Endothelial cell of umbilical vein (primary cell): ENCODE results near the gene DNAJC12. TPM values are rescaled to one million over a fixed set of nuclear protein-coding genes. Genes with fewer than 3 reads are reported as not detected.

ENCODE experiments used
- BruUV-seq: library from RNA; stranded (reverse); fragments of 400-500 nt; replicated peaks from 2 replicates; lab custom pipeline; 2021; lab: Mats Ljungman, UMichigan
- CTCF ChIA-PET: fragments of 300-600, 350-600 bp; sonication (Branson Sonifier 250); formaldehyde crosslinking; loops from one replicate; lab custom pipeline; 2021; ENCODE audit warnings: antibody characterized with exemption, inconsistent platforms; lab: Charles Lee
- POLR2A ChIA-PET: fragments of 300-600, 350-600 bp; sonication (Branson Sonifier 250); formaldehyde crosslinking; loops from one replicate; lab custom pipeline; 2021; ENCODE audit warnings: antibody characterized with exemption, inconsistent platforms; lab: Charles Lee
- DNase-seq: peaks from one replicate; pipeline ENCODE4 v3.0.0-alpha.2; 2011; ENCODE audit warnings: low read depth, low spot score
- FAIRE-seq: peaks from 2 replicates; lab custom pipeline; 2011; peaks lifted over from hg19 to GRCh38; lab: Jason Lieb, UNC
- H2AFZ ChIP-seq: 2 replicates; pipeline ENCODE4 v1.6.0; 2012; ENCODE audit warnings: low read depth, low read length, control low read depth, inconsistent platforms
- H3K27ac ChIP-seq: 2 replicates; pipeline ENCODE4 v1.5.1; 2011; ENCODE audit warnings: low read depth, mild to moderate bottlenecking, control low read depth, low read length, moderate library complexity; ENCODE audit not compliant: insufficient read depth
- H3K27me3 ChIP-seq, 2 experiments: 2 replicates each; pipeline versions ENCODE4 v1.6.0 to v1.6.1; 2011; ENCODE audit warnings: low read length in 2 of 2, mixed read lengths in 1 of 2; ENCODE audit not compliant: control insufficient read depth in 2 of 2, insufficient read depth in 2 of 2
- H3K36me3 ChIP-seq, 2 experiments: 2 replicates in 1 of 2; 3 replicates in 1 of 2; pipeline ENCODE4 v1.5.1; 2011; ENCODE audit warnings: low read length in 2 of 2, mild to moderate bottlenecking in 1 of 2, moderate library complexity in 1 of 2; ENCODE audit not compliant: control insufficient read depth in 2 of 2, insufficient read depth in 2 of 2; ENCODE audit errors: extremely low read depth in 1 of 2
- H3K4me1 ChIP-seq: 3 replicates; pipeline ENCODE4 v1.5.1; 2011; ENCODE audit warnings: mild to moderate bottlenecking, low read length; ENCODE audit not compliant: control insufficient read depth, insufficient read depth; ENCODE audit errors: extremely low read depth
- H3K4me2 ChIP-seq: 2 replicates; pipeline ENCODE4 v1.6.1; 2011; ENCODE audit warnings: low read length, control low read depth, mixed read lengths; ENCODE audit not compliant: insufficient read depth
- H3K4me3 ChIP-seq, 3 experiments: fragments of 200-600 bp in 1 of 3; sonication (generic), shearing (Covaris generic) in 1 of 3; replicated peaks in 1 of 3; 2 replicates each; pipeline ENCODE4 v1.5.1; 2011 to 2016; ENCODE audit warnings: control low read depth in 3 of 3, low read length in 3 of 3, mild to moderate bottlenecking in 2 of 3, inconsistent platforms in 1 of 3, low read depth in 1 of 3, moderate library complexity in 1 of 3; ENCODE audit not compliant: insufficient read depth in 1 of 3
- H3K79me2 ChIP-seq: 2 replicates; pipeline ENCODE4 v1.6.0; 2012; ENCODE audit warnings: low read length, inconsistent platforms; ENCODE audit not compliant: control insufficient read depth, insufficient read depth
- H3K9ac ChIP-seq: replicated peaks from 2 replicates; pipeline ENCODE3; 2011; ENCODE audit warnings: low read length, control low read depth; ENCODE audit not compliant: insufficient read depth; ENCODE audit errors: extremely low read depth
- H3K9me1 ChIP-seq: replicated peaks from 3 replicates; pipeline ENCODE4 v1.6.0; 2011; ENCODE audit warnings: mild to moderate bottlenecking, low read length; ENCODE audit not compliant: control insufficient read depth, insufficient read depth; ENCODE audit errors: extremely low read depth
- H3K9me3 ChIP-seq: replicated peaks from 2 replicates; pipeline ENCODE4 v1.5.1; 2012; ENCODE audit warnings: low read length, inconsistent platforms; ENCODE audit not compliant: control insufficient read depth, insufficient read depth
- H4K20me1 ChIP-seq: replicated peaks from 2 replicates; pipeline ENCODE3; 2011; ENCODE audit warnings: mild to moderate bottlenecking, low read length; ENCODE audit not compliant: control insufficient read depth, insufficient read depth; ENCODE audit errors: extremely low read depth
- CTCF ChIP-seq, 2 donors: IDR thresholded peaks; 1 replicate in 1 of 2; 2 replicates in 1 of 2; pipeline ENCODE4 v1.5.1; 2011; ENCODE audit warnings: low read length in 2 of 2, mild to moderate bottlenecking in 2 of 2, moderate library complexity in 2 of 2, control low read depth in 1 of 2, inconsistent platforms in 1 of 2, low read depth in 1 of 2; ENCODE audit not compliant: insufficient read depth in 1 of 2; ENCODE audit errors: extremely low read depth in 1 of 2
- EZH2 ChIP-seq: IDR thresholded peaks from 2 replicates; pipeline ENCODE4 v1.6.1; 2012; ENCODE audit warnings: borderline replicate concordance, low read depth, mild to moderate bottlenecking, moderate library complexity, low read length, inconsistent platforms; ENCODE audit not compliant: severe bottlenecking
- FOS ChIP-seq: IDR thresholded peaks from 2 replicates; pipeline ENCODE4 v1.6.1; 2011; ENCODE audit warnings: mild to moderate bottlenecking, low read length, moderate library complexity, borderline replicate concordance; ENCODE audit not compliant: insufficient read depth
- GATA2 ChIP-seq: IDR thresholded peaks from 2 replicates; pipeline ENCODE4 v1.7.0; 2011; ENCODE audit warnings: low read depth, mild to moderate bottlenecking, moderate library complexity, mixed read lengths, low read length; ENCODE audit not compliant: insufficient read length, insufficient read depth
- JUN ChIP-seq: IDR thresholded peaks from 2 replicates; pipeline ENCODE4 v1.6.1; 2011; ENCODE audit warnings: borderline replicate concordance, low read depth; ENCODE audit not compliant: insufficient read length, insufficient read depth
- MAX ChIP-seq: IDR thresholded peaks from 2 replicates; pipeline ENCODE4 v1.6.1; 2011; ENCODE audit not compliant: insufficient read depth, insufficient read length
- MYC ChIP-seq: IDR thresholded peaks from one replicate; pipeline ENCODE4 v1.6.1; 2011; ENCODE audit warnings: mild to moderate bottlenecking, low read depth, low read length
- POLR2A ChIP-seq: IDR thresholded peaks from 2 replicates; pipeline ENCODE4 v1.6.1; 2012; ENCODE audit warnings: low read depth, mild to moderate bottlenecking, control low read depth, low read length
- POLR2AphosphoS5 ChIP-seq: IDR thresholded peaks from 2 replicates; pipeline ENCODE4 v1.6.1; 2012; ENCODE audit warnings: low read depth, mild to moderate bottlenecking, control low read depth, low read length, moderate library complexity; ENCODE audit not compliant: insufficient read depth
- dilution Hi-C: fragments of 300-500 bp; cut with MboI; formaldehyde crosslinking; loops from one replicate; pipeline ENCODE4 v1.15.0; 2019; ENCODE audit warnings: low sequenced_read_pairs; ENCODE audit not compliant: extremely low pct_ligation_motif_present
- intact Hi-C: fragments of 100-400 bp; cut with micrococcal nuclease; formaldehyde crosslinking; loops from one replicate; pipeline ENCODE4 v1.10.0; 2022
- polyA plus RNA-seq, 4 experiments: library from polyadenylated mRNA; depleted of rRNA in 3 of 4; stranded (reverse) in 3 of 4; unstranded in 1 of 4; fragments of >200 nt; gene quantifications; 2 replicates each; pipeline versions ENCODE4 v1.2.1 to v1.2.3, GENCODE V29; 2011 to 2012; ENCODE audit warnings: missing spikeins in 1 of 4
- total RNA-seq: library from RNA; stranded (reverse); gene quantifications from 2 replicates; pipeline ENCODE4 v1.2.3, GENCODE V29; 2021

DNAJC12 gene
- total and polyA plus RNA-seq, 2 donors (not counting 3 experiments of a cell fraction or from before 2014, with no cell fraction given) = 0.54 to 1.0 TPM

DNA sequence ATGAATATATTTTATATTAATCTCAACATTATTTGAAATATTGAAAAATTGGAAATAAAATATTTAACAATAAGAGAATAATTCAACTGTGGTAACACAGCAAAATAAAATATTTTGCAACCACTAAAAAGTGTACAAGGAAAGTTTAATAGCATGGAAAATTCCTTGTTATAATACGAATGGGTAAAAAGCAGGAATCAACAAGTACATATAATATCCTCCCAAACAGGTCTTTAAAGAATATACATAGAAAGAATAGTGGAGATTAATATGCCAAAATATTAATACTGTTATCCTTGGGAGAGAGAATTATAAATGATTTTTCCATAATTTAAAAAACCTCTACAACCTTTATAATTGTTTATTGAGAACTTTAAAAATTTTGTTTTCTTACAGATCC lies 1.0 kb downstream of the DNAJC12 start:
- intact Hi-C loops = no loop called here
- H3K27ac ChIP-seq = no peak overlapping the region
- BruUV-seq = no TSS peak
- no peak for TF ChIP-seq MYC
- TF ChIP-seq POLR2AphosphoS5 = no peak
- TF ChIP-seq CTCF (IDR thresholded peaks at IDR 0.05; ENCODE audit: extremely low read depth in 1 of 2, insufficient read depth in 1 of 2, low read depth in 1 of 2, low read length in 2 of 2) = no peak
- TF ChIP-seq EZH2 = no peak
- no peak for TF ChIP-seq JUN
- no peak for TF ChIP-seq GATA2
- TF ChIP-seq POLR2A = no peak
- no peak for TF ChIP-seq MAX
- TF ChIP-seq FOS = no peak
- no peaks in the 10 kb centered on the region for H3K36me3 ChIP-seq
- no peaks in the 10 kb centered on the region for H3K9me3 ChIP-seq
- H3K4me2 ChIP-seq = no peak overlapping the region
- no peaks in the 10 kb centered on the region for H3K79me2 ChIP-seq
- FAIRE-seq (no peak), DNase-seq (no peak)
- no peak overlapping the region for H3K9ac ChIP-seq
- H3K4me1 ChIP-seq = no peaks in the 10 kb centered on the region
- no peak overlapping the region for H2AFZ ChIP-seq
- dilution Hi-C loops = no loop called here
- H4K20me1 ChIP-seq = no peaks in the 10 kb centered on the region
- POLR2A ChIA-PET = no interaction called here
- H3K27me3 ChIP-seq = no peaks in the 10 kb centered on the region
- H3K4me3 ChIP-seq = no peak overlapping the region
- CTCF ChIA-PET = interaction anchor here (2.0 to 2.5 kb wide), 2 partner anchors 18 to 49 kb away, joined by 10 read pairs; no protein-coding TSS in a partner anchor
- no peaks in the 10 kb centered on the region for H3K9me1 ChIP-seq
